Uterus (tissue), 4 donors: ENCODE results near the gene MYO9A. TPM values are rescaled to one million over a fixed set of nuclear protein-coding genes. Genes with fewer than 3 reads are reported as not detected.

Experiments used
- DNase-seq, 2 donors: peaks; one replicate each; pipeline ENCODE4 v3.0.0-alpha.2; 2019 to 2020
- H3K27ac ChIP-seq, 2 donors: fragments of 200-600 bp; sonication (generic); 1 replicate in 1 of 2; 2 replicates in 1 of 2; pipeline ENCODE4 v1.5.1; 2016 to 2018
- H3K27me3 ChIP-seq, 2 donors: fragments of 200-600 bp; sonication (generic); one replicate each; pipeline ENCODE4 v1.5.1; 2018 to 2019; ENCODE audit warnings: control low read depth in 1 of 2
- H3K36me3 ChIP-seq, 2 donors: fragments of 200-600 bp; sonication (generic); one replicate each; pipeline ENCODE4 v1.5.1; 2019; ENCODE audit warnings: control low read depth in 1 of 2
- H3K4me1 ChIP-seq, 2 donors: fragments of 200-600 bp; sonication (generic); one replicate each; pipeline ENCODE4 v1.5.1; 2018 to 2019; ENCODE audit warnings: control low read depth in 1 of 2
- H3K4me3 ChIP-seq, 2 donors: fragments of 200-600 bp; sonication (generic); 1 replicate in 1 of 2; 2 replicates in 1 of 2; pipeline ENCODE4 v1.5.1; 2018 to 2019; ENCODE audit warnings: mild to moderate bottlenecking in 1 of 2
- H3K9me3 ChIP-seq, 2 donors: fragments of 200-600 bp; sonication (generic); one replicate each; pipeline ENCODE4 v1.5.1; 2019; ENCODE audit warnings: control low read depth in 1 of 2
- CTCF ChIP-seq, 4 experiments: fragments of 200-600 bp in 2 of 4; fragments of 450-650 bp in 2 of 4; sonication (generic) in 2 of 4; IDR thresholded peaks; one replicate each; pipeline ENCODE4 v1.5.1; 2016 to 2019; ENCODE audit warnings: antibody characterized with exemption in 4 of 4, mild to moderate bottlenecking in 2 of 4, moderate library complexity in 1 of 4
- POLR2A ChIP-seq, 2 donors: fragments of 450-650 bp; IDR thresholded peaks; one replicate each; pipeline ENCODE4 v1.6.1; 2016; ENCODE audit warnings: antibody characterized with exemption in 2 of 2, mild to moderate bottlenecking in 1 of 2, moderate library complexity in 1 of 2
- intact Hi-C: fragments of 100-400 bp; cut with DNase I; formaldehyde crosslinking; loops from one replicate; pipeline ENCODE4 v1.15.1; 2023; ENCODE audit warnings: low total_unique reads
- total RNA-seq, 4 donors: library from RNA; depleted of rRNA in 3 of 4; stranded (reverse); fragments of >200 nt in 3 of 4; gene quantifications; one replicate each; pipeline versions ENCODE4 v1.1.0 to v1.2.4, GENCODE V29; 2014 to 2023
- donor health status: DM: yes; HTN: yes; CAD: no.

Gene MYO9A
- total RNA-seq, 4 donors from 2014 or later: 45.6 to 141 (median 90.0) TPM

- DNase-seq: no peak
- intact Hi-C loops: no loop called here
- Histone ChIP-seq H3K27me3 (no peaks in the 10 kb centered on the region), H3K36me3 (no peaks in the 10 kb centered on the region), H3K27ac (no peak overlapping the region), H3K9me3 (no peaks in the 10 kb centered on the region), H3K4me1 (no peaks in the 10 kb centered on the region), H3K4me3 (no peak overlapping the region)
- no peak for TF ChIP-seq POLR2A (IDR thresholded peaks at IDR 0.05)
- no peak for TF ChIP-seq CTCF (IDR thresholded peaks at IDR 0.05)
These were observed 44.6 kb upstream of the MYO9A start for GRCh38 chr15:72162569-72162968.

GRCh38 chr15:72161361-72162132 lies 43.6 kb upstream of the MYO9A start:
- no peak for DNase-seq
- Histone ChIP-seq H3K36me3 (no peaks in the 10 kb centered on the region), H3K27ac (no peak overlapping the region), H3K4me1 (no peaks in the 10 kb centered on the region), H3K4me3 (no peak overlapping the region), H3K9me3 (no peaks in the 10 kb centered on the region), H3K27me3 (no peaks in the 10 kb centered on the region)
- intact Hi-C loops: no loop called here
- TF ChIP-seq CTCF (IDR thresholded peaks at IDR 0.05) (no peak), POLR2A (IDR thresholded peaks at IDR 0.05) (no peak)

- Histone ChIP-seq H3K9me3 (no peaks in the 10 kb centered on the region), H3K27me3 (no peaks in the 10 kb centered on the region), H3K4me3 (no peak overlapping the region), H3K4me1 (no peaks in the 10 kb centered on the region), H3K36me3 (no peaks in the 10 kb centered on the region), H3K27ac (no peak overlapping the region)
- DNase-seq: no peak
- intact Hi-C loops: no loop called here
- no peak for TF ChIP-seq POLR2A (IDR thresholded peaks at IDR 0.05)
- TF ChIP-seq CTCF (IDR thresholded peaks at IDR 0.05): no peak
These were observed 42.8 kb upstream of the MYO9A start for GRCh38 chr15:72160696-72161245.

- no peaks in the 10 kb centered on the region for H3K4me1 ChIP-seq
- H3K36me3 ChIP-seq: no peaks in the 10 kb centered on the region
- DNase-seq: no peak
- H3K27ac ChIP-seq: no peak overlapping the region
- no peaks in the 10 kb centered on the region for H3K9me3 ChIP-seq
- no peak overlapping the region for H3K4me3 ChIP-seq
- TF ChIP-seq CTCF (IDR thresholded peaks at IDR 0.05) (no peak), POLR2A (IDR thresholded peaks at IDR 0.05) (no peak)
- intact Hi-C loops: loop anchor here (10.0 kb wide), 2 partner anchors 412 to 712 kb away; no protein-coding TSS in a partner anchor
- no peaks in the 10 kb centered on the region for H3K27me3 ChIP-seq
These were observed 39.0 kb upstream of the MYO9A start for GRCh38 chr15:72156928-72157327.
